Testis (tissue), 3 donors: ENCODE data around the gene ZNF583. TPM values are rescaled to one million over a fixed set of nuclear protein-coding genes. Genes with fewer than 3 reads are reported as not detected.

Experiments
- DNase-seq: peaks from one replicate; pipeline ENCODE4 v3.0.0-alpha.2; 2019
- H3K27ac ChIP-seq, 2 donors: fragments of 200-600 bp; sonication (generic); one replicate each; pipeline ENCODE4 v1.5.1; 2019
- H3K27me3 ChIP-seq: fragments of 200-600 bp; sonication (generic); one replicate; pipeline ENCODE4 v1.5.1; 2019
- H3K36me3 ChIP-seq: fragments of 200-600 bp; sonication (generic); one replicate; pipeline ENCODE4 v1.5.1; 2017; ENCODE audit warnings: low read depth; ENCODE audit errors: missing control alignments
- H3K4me1 ChIP-seq: fragments of 200-600 bp; sonication (generic); one replicate; pipeline ENCODE4 v1.5.1; 2019
- H3K4me3 ChIP-seq, 2 donors: fragments of 200-600 bp; sonication (generic); one replicate each; pipeline ENCODE4 v1.5.1; 2017 to 2019
- H3K9me3 ChIP-seq: fragments of 200-600 bp; sonication (generic); one replicate; pipeline ENCODE4 v1.5.1; 2017
- POLR2A ChIP-seq: fragments of 450-650 bp; IDR thresholded peaks from one replicate; pipeline ENCODE4 v1.6.1; 2017; ENCODE audit warnings: antibody characterized with exemption, mild to moderate bottlenecking, moderate library complexity
- WGBS, 2 donors: methylation state at CpG; one replicate each; pipeline ENCODE4 v1.1.5; 2018; 5-methylcytosine and 5-hydroxymethylcytosine counted together
- intact Hi-C: fragments of 100-400 bp; cut with DNase I; formaldehyde crosslinking; loops from one replicate; pipeline ENCODE4 v1.15.1; 2023; ENCODE audit warnings: low total_unique reads
- polyA plus RNA-seq: library from polyadenylated mRNA; stranded (reverse); fragments of 350-450 nt; fragmentation: Illumina TruSeq; extraction: RNeasy Lipid Tissue Mini Kit (QIAGEN cat#74804); gene quantifications from one replicate; pipeline ENCODE4 v1.2.3, GENCODE V29; 2014; ENCODE audit warnings: low read depth, low replicate concordance; ENCODE audit not compliant: insufficient read depth
- total RNA-seq, 2 donors: library from RNA; depleted of rRNA; stranded (reverse); fragments of >200 nt; gene quantifications; one replicate each; pipeline ENCODE4 v1.2.3, GENCODE V29; 2016
- TF ChIP-seq, protein P1 (sequence below), 3 experiments: fragments of 450-650 bp in 2 of 3; fragments of 200-600 bp in 1 of 3; sonication (generic) in 1 of 3; IDR thresholded peaks; one replicate each; pipeline ENCODE4 v1.5.1; 2016 to 2019; ENCODE audit warnings: antibody characterized with exemption in 3 of 3, mild to moderate bottlenecking in 2 of 3, moderate library complexity in 1 of 3

ZNF583 gene
- total and polyA plus RNA-seq, 3 donors from 2014 or later: 8.6 to 16.2 (median 13.2) TPM

DNA sequence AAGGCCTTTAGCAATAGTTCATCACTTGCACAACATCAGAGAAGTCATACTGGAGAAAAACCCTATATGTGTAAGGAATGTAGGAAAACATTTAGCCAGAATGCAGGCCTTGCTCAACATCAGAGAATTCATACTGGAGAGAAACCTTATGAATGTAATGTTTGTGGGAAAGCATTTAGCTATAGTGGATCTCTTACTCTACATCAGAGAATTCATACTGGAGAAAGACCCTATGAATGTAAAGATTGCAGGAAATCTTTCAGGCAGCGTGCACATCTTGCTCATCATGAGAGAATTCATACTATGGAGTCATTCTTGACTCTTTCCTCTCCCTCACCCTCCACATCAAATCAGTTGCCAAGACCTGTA, 19.8 kb downstream of the ZNF583 start:
- H3K27me3 ChIP-seq: no peaks in the 10 kb centered on the region
- 94 to 95% methylated on average over 1 of the region's 1 CpG for WGBS, 2 donors
- no peak for DNase-seq
- no peak overlapping the region for H3K4me3 ChIP-seq
- TF ChIP-seq POLR2A: no peak
- TF ChIP-seq, protein P1, sequence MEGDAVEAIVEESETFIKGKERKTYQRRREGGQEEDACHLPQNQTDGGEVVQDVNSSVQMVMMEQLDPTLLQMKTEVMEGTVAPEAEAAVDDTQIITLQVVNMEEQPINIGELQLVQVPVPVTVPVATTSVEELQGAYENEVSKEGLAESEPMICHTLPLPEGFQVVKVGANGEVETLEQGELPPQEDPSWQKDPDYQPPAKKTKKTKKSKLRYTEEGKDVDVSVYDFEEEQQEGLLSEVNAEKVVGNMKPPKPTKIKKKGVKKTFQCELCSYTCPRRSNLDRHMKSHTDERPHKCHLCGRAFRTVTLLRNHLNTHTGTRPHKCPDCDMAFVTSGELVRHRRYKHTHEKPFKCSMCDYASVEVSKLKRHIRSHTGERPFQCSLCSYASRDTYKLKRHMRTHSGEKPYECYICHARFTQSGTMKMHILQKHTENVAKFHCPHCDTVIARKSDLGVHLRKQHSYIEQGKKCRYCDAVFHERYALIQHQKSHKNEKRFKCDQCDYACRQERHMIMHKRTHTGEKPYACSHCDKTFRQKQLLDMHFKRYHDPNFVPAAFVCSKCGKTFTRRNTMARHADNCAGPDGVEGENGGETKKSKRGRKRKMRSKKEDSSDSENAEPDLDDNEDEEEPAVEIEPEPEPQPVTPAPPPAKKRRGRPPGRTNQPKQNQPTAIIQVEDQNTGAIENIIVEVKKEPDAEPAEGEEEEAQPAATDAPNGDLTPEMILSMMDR (IDR thresholded peaks at IDR 0.05): no peak
- intact Hi-C loops: no loop called here
- H3K36me3 ChIP-seq: peaks cover 7% of the 10 kb centered on the region
- H3K4me1 ChIP-seq: no peaks in the 10 kb centered on the region
- no peak overlapping the region for H3K27ac ChIP-seq
- peaks cover 10% of the 10 kb centered on the region for H3K9me3 ChIP-seq

DNA sequence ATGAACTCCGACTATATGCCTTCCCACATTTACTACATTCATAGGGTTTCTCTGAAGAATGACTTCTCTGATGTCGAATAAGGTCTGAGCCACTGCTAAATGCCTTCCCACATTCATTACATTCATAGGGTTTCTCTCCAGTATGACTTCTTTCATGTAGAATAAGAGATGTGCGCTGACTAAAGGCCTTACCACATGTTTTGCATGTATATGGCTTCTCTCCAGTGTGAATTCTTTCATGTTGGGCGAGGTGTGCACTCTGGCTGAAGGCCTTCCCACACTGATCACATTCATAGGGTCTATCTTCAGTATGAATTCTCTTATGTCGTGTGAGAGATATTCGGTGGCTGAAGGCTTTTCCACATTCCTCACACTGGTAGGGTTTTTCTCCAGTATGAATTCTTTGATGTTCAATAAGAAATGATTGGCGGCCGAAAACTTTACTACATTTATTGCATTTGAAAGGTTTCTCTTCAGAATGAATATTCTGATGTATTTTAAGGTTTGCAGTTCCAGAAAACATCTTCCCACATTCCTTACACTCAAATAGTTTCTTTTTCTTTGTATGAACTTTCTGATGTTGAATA, 37.2 kb downstream of the ZNF583 start:
- peaks cover 3% of the 10 kb centered on the region for H3K9me3 ChIP-seq
- intact Hi-C loops: no loop called here
- no peaks in the 10 kb centered on the region for H3K27me3 ChIP-seq
- 94 to 97% methylated on average over 8 of the region's 8 CpGs for WGBS, 2 donors
- no peak overlapping the region for H3K27ac ChIP-seq
- no peak for TF ChIP-seq POLR2A
- TF ChIP-seq, protein P1 (IDR thresholded peaks at IDR 0.05): no peak
- H3K4me3 ChIP-seq: no peak overlapping the region
- no peak for DNase-seq
- H3K4me1 ChIP-seq: no peaks in the 10 kb centered on the region
- no peaks in the 10 kb centered on the region for H3K36me3 ChIP-seq

DNA sequence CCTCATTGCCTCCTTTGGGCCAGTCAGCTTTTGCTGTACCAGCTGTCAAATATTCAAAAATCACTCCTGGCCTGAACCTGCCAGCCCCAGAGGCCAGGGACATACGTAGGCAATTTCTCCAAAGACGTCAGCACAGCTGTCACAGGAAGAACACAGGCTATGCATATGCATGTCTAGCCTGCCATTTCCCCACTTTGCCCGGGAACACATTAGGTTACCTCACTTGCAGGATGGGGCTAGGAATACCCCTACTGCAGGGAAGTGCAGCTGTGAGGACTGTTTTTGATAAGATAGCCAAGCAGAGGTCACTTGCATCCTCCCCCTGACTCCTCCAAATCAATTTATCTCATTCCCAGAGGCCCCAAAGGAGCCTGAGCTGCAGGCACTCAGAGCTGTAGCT, 70.2 kb downstream of the ZNF583 start:
- Histone ChIP-seq H3K27ac (no peak overlapping the region), H3K4me3 (no peak overlapping the region), H3K36me3 (no peaks in the 10 kb centered on the region), H3K9me3 (no peaks in the 10 kb centered on the region), H3K4me1 (peaks cover 18% of the 10 kb centered on the region), H3K27me3 (no peaks in the 10 kb centered on the region)
- DNase-seq: no peak
- intact Hi-C loops: no loop called here
- WGBS, 2 donors: 71 to 100% methylated on average over 1 to 3 of the region's 3 CpGs
- TF ChIP-seq POLR2A: no peak
- TF ChIP-seq, protein P1 (IDR thresholded peaks at IDR 0.05): no peak

DNA sequence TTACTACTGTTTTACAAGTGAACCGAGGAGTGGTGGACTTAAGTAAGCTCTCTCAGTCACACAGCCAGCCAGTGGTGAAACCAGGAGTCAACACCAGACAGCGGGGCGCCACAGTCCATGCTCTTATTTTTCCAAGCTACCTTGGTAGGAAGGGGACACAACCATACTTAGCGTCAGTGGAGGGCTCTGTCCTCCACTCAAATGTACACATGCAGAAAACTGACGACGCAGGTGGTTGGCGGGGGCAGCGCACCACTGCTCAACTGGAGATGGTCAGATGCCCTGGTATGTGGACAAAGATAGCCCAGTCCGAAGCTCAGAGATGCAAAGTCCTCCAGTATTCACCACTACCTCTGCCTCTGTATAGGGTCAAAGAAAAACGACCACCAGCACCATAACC, 72.0 kb downstream of the ZNF583 start:
- no peaks in the 10 kb centered on the region for H3K9me3 ChIP-seq
- no peaks in the 10 kb centered on the region for H3K36me3 ChIP-seq
- H3K27ac ChIP-seq: no peak overlapping the region
- intact Hi-C loops: no loop called here
- H3K4me3 ChIP-seq: no peak overlapping the region
- no peaks in the 10 kb centered on the region for H3K27me3 ChIP-seq
- TF ChIP-seq, protein P1 (IDR thresholded peaks at IDR 0.05): no peak
- no peak for TF ChIP-seq POLR2A
- 69 to 71% methylated on average over 9 to 10 of the region's 10 CpGs for WGBS, 2 donors
- no peak for DNase-seq
- H3K4me1 ChIP-seq: peaks cover 20% of the 10 kb centered on the region

Other genes with a start within 250 kb of the ZNF583 start
- gene GALP, start 228.3 kb upstream of the ZNF583 start, total RNA-seq: not detected
- not detected for gene GALP, start 228.3 kb upstream of the ZNF583 start, polyA plus RNA-seq
- 1 to 10 TPM; 4.0 to 5.8 TPM for gene ZSCAN5B, start 206.5 kb upstream of the ZNF583 start, total RNA-seq
- gene ZSCAN5B, start 206.5 kb upstream of the ZNF583 start, polyA plus RNA-seq: 3.0 TPM
- gene ZSCAN5C, start 202.1 kb upstream of the ZNF583 start, total RNA-seq: under 1 TPM; 0.19 to 0.31 TPM
- gene ZSCAN5C, start 202.1 kb upstream of the ZNF583 start, polyA plus RNA-seq: not detected
- under 1 TPM in 1 of 2 donors, not detected in 1; 0.79 TPM for gene EDDM13, start 131.6 kb upstream of the ZNF583 start, total RNA-seq
- gene EDDM13, start 131.6 kb upstream of the ZNF583 start, polyA plus RNA-seq: 1.8 TPM
- gene ZSCAN5A, start 89.5 kb upstream of the ZNF583 start, total RNA-seq: 10 to 100 TPM; 39.8 to 55.3 TPM
- gene ZSCAN5A, start 89.5 kb upstream of the ZNF583 start, polyA plus RNA-seq: 50.6 TPM
- 10 to 100 TPM; 11.3 to 12.0 TPM for gene ZNF582, start 10.8 kb upstream of the ZNF583 start, total RNA-seq
- gene ZNF582, start 10.8 kb upstream of the ZNF583 start, polyA plus RNA-seq: 7.2 TPM
- 10 to 100 TPM; 12.1 to 16.5 TPM for gene ZNF667, start 73.0 kb downstream of the ZNF583 start, total RNA-seq
- 7.6 TPM for gene ZNF667, start 73.0 kb downstream of the ZNF583 start, polyA plus RNA-seq
- 10 to 100 TPM; 13.1 to 22.8 TPM for gene ZNF471, start 103.5 kb downstream of the ZNF583 start, total RNA-seq
- gene ZNF471, start 103.5 kb downstream of the ZNF583 start, polyA plus RNA-seq: 7.0 TPM
- 10 to 100 TPM; 18.3 to 28.0 TPM for gene ZFP28, start 134.6 kb downstream of the ZNF583 start, total RNA-seq
- gene ZFP28, start 134.6 kb downstream of the ZNF583 start, polyA plus RNA-seq: 12.2 TPM
- 10 to 100 TPM in 1 of 2 donors, 1 to 10 TPM in 1; 8.3 to 11.0 TPM for gene ZNF470, start 163.1 kb downstream of the ZNF583 start, total RNA-seq
- gene ZNF470, start 163.1 kb downstream of the ZNF583 start, polyA plus RNA-seq: 4.5 TPM
- 10 to 100 TPM; 18.3 to 19.6 TPM for gene ZNF71, start 191.0 kb downstream of the ZNF583 start, total RNA-seq
- 7.2 TPM for gene ZNF71, start 191.0 kb downstream of the ZNF583 start, polyA plus RNA-seq
- under 1 TPM; 0.25 to 0.79 TPM for gene SMIM17, start 238.8 kb downstream of the ZNF583 start, total RNA-seq
- gene SMIM17, start 238.8 kb downstream of the ZNF583 start, polyA plus RNA-seq: 1.3 TPM